Measurements from ENCODE around the gene GALNS. TPM values are rescaled to one million over a fixed set of nuclear protein-coding genes. Genes with fewer than 3 reads are reported as not detected.
"Not testable (repeated sequence)": the region's sequence is repeated elsewhere in the genome, so short reads cannot be mapped to it uniquely, and the experiment has no call there.

GALNS gene
- total and polyA plus RNA-seq, 7 experiments from 2014 or later = 9.8 to 64.3 (median 49.7) TPM

DNA sequence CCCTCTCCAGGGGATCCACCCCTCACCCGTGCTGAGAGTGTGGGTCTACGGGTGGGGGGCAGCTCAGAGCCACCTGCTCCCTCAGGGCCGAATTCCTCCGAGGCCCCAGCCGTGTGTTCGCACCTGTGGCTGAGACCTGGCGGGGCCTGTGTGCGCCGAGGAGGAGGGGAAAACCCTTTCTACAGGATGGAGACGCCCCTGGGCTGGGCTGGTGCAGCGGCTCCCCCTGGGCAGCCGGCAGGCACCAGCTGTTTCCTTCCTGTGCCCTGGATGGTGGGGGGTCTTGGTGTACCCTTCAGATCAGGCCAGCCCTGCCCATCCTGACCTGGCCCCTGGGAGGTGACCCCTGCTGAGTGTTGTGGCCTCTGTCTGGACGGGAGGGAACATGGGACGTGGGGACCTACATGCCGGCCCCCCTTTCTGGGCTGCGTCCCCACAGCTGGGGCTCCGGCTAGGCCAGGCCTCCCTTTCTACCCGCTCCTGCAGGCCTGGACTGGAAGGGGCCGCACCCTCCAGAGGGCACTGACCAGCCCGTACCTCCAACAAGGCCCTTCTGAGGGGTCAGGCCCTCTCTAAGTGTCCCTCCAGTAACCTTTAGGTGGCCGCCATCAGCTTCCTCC, 38.0 kb upstream of the GALNS start:
- Histone ChIP-seq H3K9me3 (ENCODE audit: control insufficient read depth in 2 of 3, low read length in 3 of 3) (no peaks in the 10 kb centered on the region), H3K4me1 (ENCODE audit: control insufficient read depth in 2 of 2, insufficient read depth in 2 of 2, low read length in 2 of 2) (no peaks in the 10 kb centered on the region), H3K36me3 (ENCODE audit: control insufficient read depth in 2 of 3, insufficient read depth in 3 of 3, low read length in 3 of 3) (no peaks in the 10 kb centered on the region), H3K27ac (ENCODE audit: low read depth, low read length) (no peak overlapping the region), H3K27me3 (ENCODE audit: control insufficient read depth in 2 of 2, insufficient read depth in 2 of 2, low read length in 2 of 2) (no peaks in the 10 kb centered on the region), H3K4me3 (ENCODE audit: low read length) (no peak overlapping the region)
- peaks cover 0 to 1% (median 0%) of the 10 kb centered on the region in 11 donors for H3K9me3 Mint-ChIP-seq
- no peak overlapping the region for H3K4me3 Mint-ChIP-seq
- POLR2A ChIA-PET = no interaction called here
- intact Hi-C loops (cut with micrococcal nuclease) = no loop called here
- no peaks in the 10 kb centered on the region for H3K27me3 Mint-ChIP-seq
- no peak for ATAC-seq
- CTCF ChIA-PET = no interaction called here
- no peak for DNase-seq
- H3K36me3 Mint-ChIP-seq = no peaks in the 10 kb centered on the region
- H3K27ac Mint-ChIP-seq = no peak overlapping the region
- H3K4me1 Mint-ChIP-seq = no peaks in the 10 kb centered on the region

DNA sequence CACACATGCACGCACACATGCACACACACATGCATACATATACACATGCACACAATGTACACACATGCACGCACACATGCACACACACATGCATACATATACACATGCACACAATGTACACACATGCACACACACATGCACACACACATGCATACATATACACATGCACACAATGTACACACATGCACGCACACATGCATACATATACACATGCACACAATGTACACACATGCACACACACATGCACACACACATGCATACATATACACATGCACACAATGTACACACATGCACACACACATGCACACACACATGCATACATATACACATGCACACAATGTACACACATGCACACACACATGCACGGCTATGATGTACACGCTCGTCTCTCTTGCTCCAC, 37.5 kb upstream of the GALNS start:
- H3K36me3 Mint-ChIP-seq; H3K4me3 ChIP-seq (ENCODE audit: low read length); CTCF ChIA-PET; DNase-seq; intact Hi-C loops (cut with micrococcal nuclease); H3K27me3 Mint-ChIP-seq; H3K9me3 Mint-ChIP-seq; H3K9me3 ChIP-seq (ENCODE audit: control insufficient read depth in 2 of 3, low read length in 3 of 3); H3K4me1 Mint-ChIP-seq; H3K27ac Mint-ChIP-seq; H3K4me3 Mint-ChIP-seq; H3K4me1 ChIP-seq (ENCODE audit: control insufficient read depth in 2 of 2, insufficient read depth in 2 of 2, low read length in 2 of 2); POLR2A ChIA-PET; H3K36me3 ChIP-seq (ENCODE audit: control insufficient read depth in 2 of 3, insufficient read depth in 3 of 3, low read length in 3 of 3); H3K27ac ChIP-seq (ENCODE audit: low read depth, low read length); ATAC-seq; H3K27me3 ChIP-seq (ENCODE audit: control insufficient read depth in 2 of 2, insufficient read depth in 2 of 2, low read length in 2 of 2): not testable (repeated sequence)

DNA sequence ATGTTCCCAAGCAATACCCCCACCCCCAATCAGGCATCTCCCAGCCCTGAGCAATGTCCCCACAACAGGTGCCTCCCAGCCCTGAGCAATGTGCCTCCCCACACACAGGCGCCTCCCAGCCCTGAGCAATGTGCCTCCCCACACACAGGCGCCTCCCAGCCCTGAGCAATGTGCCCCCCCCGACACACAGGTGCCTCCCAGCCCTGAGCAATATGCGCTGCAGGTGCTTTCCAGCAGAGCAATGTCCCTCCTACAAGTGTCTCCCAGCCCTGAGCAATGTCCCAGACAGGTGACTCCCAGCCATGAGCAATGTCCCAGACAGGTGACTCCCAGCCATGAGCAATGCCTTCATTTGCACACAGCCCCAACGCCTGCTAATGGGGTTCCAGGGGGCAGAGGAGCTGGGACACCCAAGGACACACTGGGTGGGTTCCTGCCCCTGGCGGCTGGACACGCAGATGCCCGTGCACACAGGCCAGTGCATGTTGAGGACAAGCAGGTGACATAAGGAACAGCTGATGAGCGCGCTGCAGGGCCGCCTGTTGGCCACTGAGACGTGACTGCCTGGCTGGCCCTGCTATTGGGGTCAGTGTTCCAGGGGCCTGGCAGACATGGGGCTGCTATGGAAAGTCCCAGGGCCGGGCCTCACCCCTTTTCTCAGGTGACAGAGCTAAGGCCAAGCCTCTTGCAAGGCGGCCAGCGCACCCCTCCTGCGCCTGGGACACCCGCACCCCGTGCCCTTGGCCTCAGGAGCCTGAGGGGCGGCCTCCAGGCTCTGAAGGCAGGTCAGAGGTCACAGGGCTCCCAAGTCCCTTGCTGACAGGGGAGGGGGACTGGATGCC, 36.6 kb upstream of the GALNS start:
- Mint-ChIP-seq H3K9me3 (peaks cover 0 to 1% (median 0%) of the 10 kb centered on the region in 11 donors), H3K27me3 (no peaks in the 10 kb centered on the region), H3K4me1 (no peaks in the 10 kb centered on the region), H3K4me3 (no peak overlapping the region), H3K27ac (no peak overlapping the region), H3K36me3 (no peaks in the 10 kb centered on the region)
- no peaks in the 10 kb centered on the region for H3K27me3 ChIP-seq (ENCODE audit: control insufficient read depth in 2 of 2, insufficient read depth in 2 of 2, low read length in 2 of 2)
- H3K4me3 ChIP-seq (ENCODE audit: low read length) = no peak overlapping the region
- CTCF ChIA-PET = no interaction called here
- no peaks in the 10 kb centered on the region for H3K4me1 ChIP-seq (ENCODE audit: control insufficient read depth in 2 of 2, insufficient read depth in 2 of 2, low read length in 2 of 2)
- POLR2A ChIA-PET = no interaction called here
- no peaks in the 10 kb centered on the region for H3K36me3 ChIP-seq (ENCODE audit: control insufficient read depth in 2 of 3, insufficient read depth in 3 of 3, low read length in 3 of 3)
- H3K27ac ChIP-seq (ENCODE audit: low read depth, low read length) = no peak overlapping the region
- intact Hi-C loops (cut with micrococcal nuclease) = no loop called here
- DNase-seq (no peak), ATAC-seq (no peak)
- H3K9me3 ChIP-seq (ENCODE audit: control insufficient read depth in 2 of 3, low read length in 3 of 3) = no peaks in the 10 kb centered on the region

DNA sequence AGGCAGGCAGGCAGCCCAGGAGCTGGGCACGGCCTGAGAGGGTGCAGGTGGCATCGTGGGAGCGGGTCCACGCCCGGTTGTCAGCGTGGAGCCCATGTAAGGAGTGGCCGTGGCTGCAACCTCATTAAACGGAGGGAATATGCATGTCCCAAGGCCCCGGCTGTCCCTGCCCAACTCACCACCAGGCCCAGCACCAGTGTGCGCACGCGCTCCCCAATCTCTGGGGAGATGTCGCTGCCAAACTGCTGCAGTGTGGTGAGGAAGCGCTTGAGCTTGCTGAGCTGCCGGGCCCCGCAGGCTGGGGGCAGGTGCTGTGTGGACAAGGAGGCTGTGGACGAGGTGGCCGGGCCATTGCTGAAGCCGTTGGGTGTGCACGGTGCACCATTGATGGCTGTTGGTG, 35.3 kb upstream of the GALNS start:
- no peaks in the 10 kb centered on the region for H3K27me3 Mint-ChIP-seq
- ChIA-PET POLR2A (no interaction called here), CTCF (no interaction called here)
- H3K27me3 ChIP-seq (ENCODE audit: control insufficient read depth in 2 of 2, insufficient read depth in 2 of 2, low read length in 2 of 2) = no peaks in the 10 kb centered on the region
- H3K36me3 Mint-ChIP-seq = no peaks in the 10 kb centered on the region
- H3K36me3 ChIP-seq (ENCODE audit: control insufficient read depth in 2 of 3, insufficient read depth in 3 of 3, low read length in 3 of 3) = no peaks in the 10 kb centered on the region
- intact Hi-C loops (cut with micrococcal nuclease) = no loop called here
- no peaks in the 10 kb centered on the region for H3K4me1 Mint-ChIP-seq
- no peak overlapping the region for H3K27ac Mint-ChIP-seq
- no peaks in the 10 kb centered on the region for H3K4me1 ChIP-seq (ENCODE audit: control insufficient read depth in 2 of 2, insufficient read depth in 2 of 2, low read length in 2 of 2)
- H3K4me3 ChIP-seq (ENCODE audit: low read length) = no peak overlapping the region
- no peak for ATAC-seq
- no peak overlapping the region for H3K4me3 Mint-ChIP-seq
- no peaks in the 10 kb centered on the region for H3K9me3 ChIP-seq (ENCODE audit: control insufficient read depth in 2 of 3, low read length in 3 of 3)
- DNase-seq = no peak
- peaks cover 0 to 1% (median 0%) of the 10 kb centered on the region in 11 donors for H3K9me3 Mint-ChIP-seq
- H3K27ac ChIP-seq (ENCODE audit: low read depth, low read length) = no peak overlapping the region

DNA sequence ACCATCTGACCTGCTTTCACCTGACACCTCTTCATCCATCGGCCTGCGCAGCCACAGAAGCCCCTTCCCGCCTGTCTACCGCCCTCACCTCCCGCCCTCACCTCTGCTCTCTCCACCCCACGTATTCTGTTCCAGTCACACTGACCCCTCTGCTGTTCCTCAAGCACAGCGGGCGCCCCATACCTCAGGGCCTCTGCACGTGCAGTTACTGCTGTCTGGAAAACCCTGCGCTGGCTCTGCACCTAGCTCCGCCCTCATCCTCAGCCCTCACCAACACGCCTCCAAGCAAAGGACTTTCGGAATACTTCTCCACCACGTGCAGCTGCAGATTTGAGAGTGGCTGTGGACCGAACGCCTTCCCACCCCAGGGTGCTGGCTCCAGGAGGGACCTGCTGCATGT, 34.3 kb upstream of the GALNS start:
- no peaks in the 10 kb centered on the region for H3K9me3 ChIP-seq (ENCODE audit: control insufficient read depth in 2 of 3, low read length in 3 of 3)
- no peak overlapping the region for H3K4me3 ChIP-seq (ENCODE audit: low read length)
- CTCF ChIA-PET = no interaction called here
- no peak overlapping the region for H3K4me3 Mint-ChIP-seq
- no peaks in the 10 kb centered on the region for H3K4me1 Mint-ChIP-seq
- peaks cover 0 to 1% (median 0%) of the 10 kb centered on the region in 11 donors for H3K9me3 Mint-ChIP-seq
- H3K27me3 ChIP-seq (ENCODE audit: control insufficient read depth in 2 of 2, insufficient read depth in 2 of 2, low read length in 2 of 2) = no peaks in the 10 kb centered on the region
- H3K27ac ChIP-seq (ENCODE audit: low read depth, low read length) = no peak overlapping the region
- no peaks in the 10 kb centered on the region for H3K4me1 ChIP-seq (ENCODE audit: control insufficient read depth in 2 of 2, insufficient read depth in 2 of 2, low read length in 2 of 2)
- no peak for DNase-seq
- no peak for ATAC-seq
- H3K36me3 Mint-ChIP-seq = no peaks in the 10 kb centered on the region
- H3K27ac Mint-ChIP-seq = no peak overlapping the region
- no peaks in the 10 kb centered on the region for H3K36me3 ChIP-seq (ENCODE audit: control insufficient read depth in 2 of 3, insufficient read depth in 3 of 3, low read length in 3 of 3)
- POLR2A ChIA-PET = no interaction called here
- intact Hi-C loops (cut with micrococcal nuclease) = no loop called here
- no peaks in the 10 kb centered on the region for H3K27me3 Mint-ChIP-seq

DNA sequence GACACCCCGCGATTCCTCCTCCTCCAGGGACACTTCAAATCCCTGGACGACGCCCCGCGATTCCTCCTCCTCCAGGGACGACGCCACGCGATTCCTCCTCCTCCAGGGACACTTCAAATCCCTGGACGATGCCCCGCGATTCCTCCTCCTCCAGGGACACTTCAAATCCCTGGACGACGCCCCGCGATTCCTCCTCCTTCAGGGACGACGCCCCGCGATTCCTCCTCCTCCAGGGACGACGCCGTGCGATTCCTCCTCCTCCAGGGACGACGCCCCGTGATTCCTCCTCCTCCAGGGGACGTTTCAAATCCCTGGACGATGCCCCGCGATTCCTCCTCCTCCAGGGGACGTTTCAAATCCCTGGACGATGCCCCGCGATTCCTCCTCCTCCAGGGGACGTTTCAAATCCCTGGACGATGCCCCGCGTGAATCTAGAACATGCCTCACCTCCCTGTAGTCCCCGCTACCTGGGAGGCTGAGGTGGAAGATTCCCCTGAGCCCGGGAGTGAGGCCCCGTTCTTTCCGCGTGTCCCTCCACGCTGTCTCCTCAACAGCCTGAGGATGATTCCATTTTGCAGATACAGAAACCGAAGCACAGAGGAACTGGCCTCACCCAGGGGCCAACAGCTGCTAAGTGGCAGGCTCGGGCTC, 33.1 kb upstream of the GALNS start:
- ATAC-seq; intact Hi-C loops (cut with micrococcal nuclease); H3K27me3 ChIP-seq (ENCODE audit: control insufficient read depth in 2 of 2, insufficient read depth in 2 of 2, low read length in 2 of 2); CTCF ChIA-PET; H3K27me3 Mint-ChIP-seq; POLR2A ChIA-PET; H3K27ac Mint-ChIP-seq; H3K4me1 Mint-ChIP-seq; DNase-seq; H3K36me3 ChIP-seq (ENCODE audit: control insufficient read depth in 2 of 3, insufficient read depth in 3 of 3, low read length in 3 of 3); H3K4me3 ChIP-seq (ENCODE audit: low read length); H3K27ac ChIP-seq (ENCODE audit: low read depth, low read length); H3K9me3 Mint-ChIP-seq; H3K36me3 Mint-ChIP-seq; H3K4me1 ChIP-seq (ENCODE audit: control insufficient read depth in 2 of 2, insufficient read depth in 2 of 2, low read length in 2 of 2); H3K9me3 ChIP-seq (ENCODE audit: control insufficient read depth in 2 of 3, low read length in 3 of 3): not testable (repeated sequence)
- H3K4me3 Mint-ChIP-seq = peak overlapping the region in 1 of 10 donors; percentile 4

All from naive thymus-derived CD4-positive, alpha-beta T cell (primary cell).